Kidney epithelial cell (primary cell): ENCODE results near the gene NREP. TPM values are rescaled to one million over a fixed set of nuclear protein-coding genes. Genes with fewer than 3 reads are reported as not detected.
A peak's percentile ranks its signal among the peaks of the same experiment; 100 is the strongest.

Experiments
- DNase-seq: peaks from one replicate; pipeline ENCODE4 v3.0.0-alpha.2; 2010; ENCODE audit warnings: low read depth
- H3K27me3 ChIP-seq: 2 replicates; pipeline ENCODE4 v1.6.0; 2011; ENCODE audit warnings: low read length; ENCODE audit not compliant: control insufficient read depth, insufficient read depth
- H3K36me3 ChIP-seq: 2 replicates; pipeline ENCODE4 v1.5.1; 2011; ENCODE audit warnings: low read length; ENCODE audit not compliant: control insufficient read depth, insufficient read depth
- H3K4me3 ChIP-seq: 2 replicates; pipeline ENCODE4 v1.5.1; 2011; ENCODE audit warnings: low read depth, mild to moderate bottlenecking, control low read depth, low read length
- CTCF ChIP-seq: IDR thresholded peaks from 2 replicates; pipeline ENCODE4 v1.5.1; 2011; ENCODE audit warnings: mild to moderate bottlenecking, moderate library complexity, low read length, control low read depth, inconsistent platforms; ENCODE audit not compliant: insufficient read depth, poor library complexity, severe bottlenecking
- total RNA-seq: library from RNA; depleted of rRNA; stranded (reverse); fragments of >200 nt; gene quantifications from 2 replicates; pipeline ENCODE4 v1.2.3, GENCODE V29; 2015

The NREP gene
- total RNA-seq, 1 donor from 2014 or later: 140 TPM

- Histone ChIP-seq H3K4me3 (peak overlapping the region; percentile 61), H3K36me3 (peaks cover 1% of the 10 kb centered on the region), H3K27me3 (no peaks in the 10 kb centered on the region)
- no peak for DNase-seq
- no peak for TF ChIP-seq CTCF
Observed at GRCh38 chr5:111753884-111754589, 3.0 kb downstream of the NREP start.

GRCh38 chr5:111752426-111752965, 4.5 kb downstream of the NREP start:
- Histone ChIP-seq H3K27me3 (no peaks in the 10 kb centered on the region), H3K36me3 (peaks cover 1% of the 10 kb centered on the region), H3K4me3 (no peak overlapping the region)
- TF ChIP-seq CTCF: no peak
- DNase-seq: no peak

GRCh38 chr5:111749303-111750026, 7.5 kb downstream of the NREP start:
- Histone ChIP-seq H3K36me3 (peaks cover 1% of the 10 kb centered on the region), H3K27me3 (no peaks in the 10 kb centered on the region), H3K4me3 (no peak overlapping the region)
- no peak for TF ChIP-seq CTCF
- no peak for DNase-seq

- DNase-seq: peak; percentile 97
- peaks cover 1% of the 10 kb centered on the region for H3K36me3 ChIP-seq
- no peaks in the 10 kb centered on the region for H3K27me3 ChIP-seq
- H3K4me3 ChIP-seq: no peak overlapping the region
- TF ChIP-seq CTCF: no peak
Observed at GRCh38 chr5:111748304-111748763, 8.7 kb downstream of the NREP start.

- TF ChIP-seq CTCF: no peak
- H3K27me3 ChIP-seq: no peaks in the 10 kb centered on the region
- peaks cover 1% of the 10 kb centered on the region for H3K36me3 ChIP-seq
- DNase-seq: peak; percentile 77
- no peak overlapping the region for H3K4me3 ChIP-seq
Observed at GRCh38 chr5:111747337-111747736, 9.7 kb downstream of the NREP start.
